ENCODE data around the gene VAC14. TPM values are rescaled to one million over a fixed set of nuclear protein-coding genes. Genes with fewer than 3 reads are reported as not detected.

The VAC14 gene
- total and polyA plus RNA-seq, 2 experiments from 2014 or later = 42.3 to 77.7 TPM

DNA sequence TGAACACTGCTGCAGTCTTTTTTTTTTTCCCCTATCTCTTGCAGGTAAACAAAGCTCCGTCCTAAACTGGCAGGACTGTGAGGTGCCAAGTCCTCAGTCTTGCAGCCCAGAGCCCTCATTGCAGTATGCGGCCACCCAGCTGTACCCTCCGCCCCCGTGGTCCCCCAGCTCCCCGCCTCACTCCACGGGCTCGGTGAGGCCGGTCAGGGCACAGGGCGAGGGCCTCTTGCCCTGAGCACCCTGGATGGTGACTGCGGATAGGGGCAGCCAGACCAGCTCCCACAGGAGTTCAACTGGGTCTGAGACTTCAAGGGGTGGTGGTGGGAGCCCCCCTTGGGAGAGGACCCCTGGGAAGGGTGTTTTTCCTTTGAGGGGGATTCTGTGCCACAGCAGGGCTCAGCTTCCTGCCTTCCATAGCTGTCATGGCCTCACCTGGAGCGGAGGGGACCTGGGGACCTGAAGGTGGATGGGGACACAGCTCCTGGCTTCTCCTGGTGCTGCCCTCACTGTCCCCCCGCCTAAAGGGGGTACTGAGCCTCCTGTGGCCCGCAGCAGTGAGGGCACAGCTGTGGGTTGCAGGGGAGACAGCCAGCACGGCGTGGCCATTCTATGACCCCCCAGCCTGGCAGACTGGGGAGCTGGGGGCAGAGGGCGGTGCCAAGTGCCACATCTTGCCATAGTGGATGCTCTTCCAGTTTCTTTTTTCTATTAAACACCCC is 140.8 kb downstream of the VAC14 start:
- Histone ChIP-seq H3K36me3 (ENCODE audit: insufficient read depth) (no peaks in the 10 kb centered on the region; the same call in 1 of the 2 replicates), H4K20me1 (replicated peaks; ENCODE audit: insufficient read depth) (no peaks in the 10 kb centered on the region), H3K4me2 (peak overlapping the region; percentile 71; the same call in 1 of the 2 replicates), H3F3A (replicated peaks; ENCODE audit: low read depth) (0 out of 2 replicates have a peak, but pooled peaks cover 5% of the 10 kb centered on the region), H3K27ac (ENCODE audit: low read depth) (0 out of 2 replicates have a peak overlapping the region, but pooled peaks have one; percentile 59), H2AFZ (no peak overlapping the region), H3K27me3 (ENCODE audit: insufficient read depth) (no peaks in the 10 kb centered on the region), H3K4me1 (ENCODE audit: insufficient read depth) (peaks cover 10% of the 10 kb centered on the region), H3K4me3 (no peak overlapping the region), H3K79me2 (replicated peaks; ENCODE audit: insufficient read depth) (no peaks in the 10 kb centered on the region), H3K9me2 (ENCODE audit: insufficient read depth) (no peaks in the 10 kb centered on the region)
- TF ChIP-seq ZNF331 (CRISPR knock-in tag; IDR thresholded peaks at IDR 0.05; ENCODE audit: low read depth) (no peak), STAT1 (IDR thresholded peaks at IDR 0.05; ENCODE audit: unreplicated experiment) (no peak), EZH2phosphoT487 (IDR thresholded peaks at IDR 0.05; ENCODE audit: unreplicated experiment) (no peak), JUNB (IDR thresholded peaks at IDR 0.05; ENCODE audit: unreplicated experiment) (no peak), NANOG (IDR thresholded peaks at IDR 0.05; ENCODE audit: borderline replicate concordance) (no peak)
- TF ChIP-seq, protein P1, sequence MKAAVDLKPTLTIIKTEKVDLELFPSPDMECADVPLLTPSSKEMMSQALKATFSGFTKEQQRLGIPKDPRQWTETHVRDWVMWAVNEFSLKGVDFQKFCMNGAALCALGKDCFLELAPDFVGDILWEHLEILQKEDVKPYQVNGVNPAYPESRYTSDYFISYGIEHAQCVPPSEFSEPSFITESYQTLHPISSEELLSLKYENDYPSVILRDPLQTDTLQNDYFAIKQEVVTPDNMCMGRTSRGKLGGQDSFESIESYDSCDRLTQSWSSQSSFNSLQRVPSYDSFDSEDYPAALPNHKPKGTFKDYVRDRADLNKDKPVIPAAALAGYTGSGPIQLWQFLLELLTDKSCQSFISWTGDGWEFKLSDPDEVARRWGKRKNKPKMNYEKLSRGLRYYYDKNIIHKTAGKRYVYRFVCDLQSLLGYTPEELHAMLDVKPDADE (IDR thresholded peaks at IDR 0.05) = no peak
- TF ChIP-seq, protein P2, sequence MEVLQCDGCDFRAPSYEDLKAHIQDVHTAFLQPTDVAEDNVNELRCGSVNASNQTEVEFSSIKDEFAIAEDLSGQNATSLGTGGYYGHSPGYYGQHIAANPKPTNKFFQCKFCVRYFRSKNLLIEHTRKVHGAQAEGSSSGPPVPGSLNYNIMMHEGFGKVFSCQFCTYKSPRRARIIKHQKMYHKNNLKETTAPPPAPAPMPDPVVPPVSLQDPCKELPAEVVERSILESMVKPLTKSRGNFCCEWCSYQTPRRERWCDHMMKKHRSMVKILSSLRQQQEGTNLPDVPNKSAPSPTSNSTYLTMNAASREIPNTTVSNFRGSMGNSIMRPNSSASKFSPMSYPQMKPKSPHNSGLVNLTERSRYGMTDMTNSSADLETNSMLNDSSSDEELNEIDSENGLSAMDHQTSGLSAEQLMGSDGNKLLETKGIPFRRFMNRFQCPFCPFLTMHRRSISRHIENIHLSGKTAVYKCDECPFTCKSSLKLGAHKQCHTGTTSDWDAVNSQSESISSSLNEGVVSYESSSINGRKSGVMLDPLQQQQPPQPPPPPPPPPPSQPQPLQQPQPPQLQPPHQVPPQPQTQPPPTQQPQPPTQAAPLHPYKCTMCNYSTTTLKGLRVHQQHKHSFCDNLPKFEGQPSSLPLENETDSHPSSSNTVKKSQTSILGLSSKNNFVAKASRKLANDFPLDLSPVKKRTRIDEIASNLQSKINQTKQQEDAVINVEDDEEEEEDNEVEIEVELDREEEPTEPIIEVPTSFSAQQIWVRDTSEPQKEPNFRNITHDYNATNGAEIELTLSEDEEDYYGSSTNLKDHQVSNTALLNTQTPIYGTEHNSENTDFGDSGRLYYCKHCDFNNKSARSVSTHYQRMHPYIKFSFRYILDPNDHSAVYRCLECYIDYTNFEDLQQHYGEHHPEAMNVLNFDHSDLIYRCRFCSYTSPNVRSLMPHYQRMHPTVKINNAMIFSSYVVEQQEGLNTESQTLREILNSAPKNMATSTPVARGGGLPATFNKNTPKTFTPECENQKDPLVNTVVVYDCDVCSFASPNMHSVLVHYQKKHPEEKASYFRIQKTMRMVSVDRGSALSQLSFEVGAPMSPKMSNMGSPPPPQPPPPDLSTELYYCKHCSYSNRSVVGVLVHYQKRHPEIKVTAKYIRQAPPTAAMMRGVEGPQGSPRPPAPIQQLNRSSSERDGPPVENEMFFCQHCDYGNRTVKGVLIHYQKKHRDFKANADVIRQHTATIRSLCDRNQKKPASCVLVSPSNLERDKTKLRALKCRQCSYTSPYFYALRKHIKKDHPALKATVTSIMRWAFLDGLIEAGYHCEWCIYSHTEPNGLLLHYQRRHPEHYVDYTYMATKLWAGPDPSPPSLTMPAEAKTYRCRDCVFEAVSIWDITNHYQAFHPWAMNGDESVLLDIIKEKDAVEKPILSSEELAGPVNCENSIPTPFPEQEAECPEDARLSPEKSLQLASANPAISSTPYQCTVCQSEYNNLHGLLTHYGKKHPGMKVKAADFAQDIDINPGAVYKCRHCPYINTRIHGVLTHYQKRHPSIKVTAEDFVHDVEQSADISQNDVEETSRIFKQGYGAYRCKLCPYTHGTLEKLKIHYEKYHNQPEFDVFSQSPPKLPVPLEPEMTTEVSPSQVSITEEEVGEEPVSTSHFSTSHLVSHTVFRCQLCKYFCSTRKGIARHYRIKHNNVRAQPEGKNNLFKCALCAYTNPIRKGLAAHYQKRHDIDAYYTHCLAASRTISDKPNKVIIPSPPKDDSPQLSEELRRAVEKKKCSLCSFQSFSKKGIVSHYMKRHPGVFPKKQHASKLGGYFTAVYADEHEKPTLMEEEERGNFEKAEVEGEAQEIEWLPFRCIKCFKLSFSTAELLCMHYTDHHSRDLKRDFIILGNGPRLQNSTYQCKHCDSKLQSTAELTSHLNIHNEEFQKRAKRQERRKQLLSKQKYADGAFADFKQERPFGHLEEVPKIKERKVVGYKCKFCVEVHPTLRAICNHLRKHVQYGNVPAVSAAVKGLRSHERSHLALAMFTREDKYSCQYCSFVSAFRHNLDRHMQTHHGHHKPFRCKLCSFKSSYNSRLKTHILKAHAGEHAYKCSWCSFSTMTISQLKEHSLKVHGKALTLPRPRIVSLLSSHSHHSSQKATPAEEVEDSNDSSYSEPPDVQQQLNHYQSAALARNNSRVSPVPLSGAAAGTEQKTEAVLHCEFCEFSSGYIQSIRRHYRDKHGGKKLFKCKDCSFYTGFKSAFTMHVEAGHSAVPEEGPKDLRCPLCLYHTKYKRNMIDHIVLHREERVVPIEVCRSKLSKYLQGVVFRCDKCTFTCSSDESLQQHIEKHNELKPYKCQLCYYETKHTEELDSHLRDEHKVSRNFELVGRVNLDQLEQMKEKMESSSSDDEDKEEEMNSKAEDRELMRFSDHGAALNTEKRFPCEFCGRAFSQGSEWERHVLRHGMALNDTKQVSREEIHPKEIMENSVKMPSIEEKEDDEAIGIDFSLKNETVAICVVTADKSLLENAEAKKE (CRISPR knock-in tag; IDR thresholded peaks at IDR 0.05) = no peak
- TF ChIP-seq, protein P3, sequence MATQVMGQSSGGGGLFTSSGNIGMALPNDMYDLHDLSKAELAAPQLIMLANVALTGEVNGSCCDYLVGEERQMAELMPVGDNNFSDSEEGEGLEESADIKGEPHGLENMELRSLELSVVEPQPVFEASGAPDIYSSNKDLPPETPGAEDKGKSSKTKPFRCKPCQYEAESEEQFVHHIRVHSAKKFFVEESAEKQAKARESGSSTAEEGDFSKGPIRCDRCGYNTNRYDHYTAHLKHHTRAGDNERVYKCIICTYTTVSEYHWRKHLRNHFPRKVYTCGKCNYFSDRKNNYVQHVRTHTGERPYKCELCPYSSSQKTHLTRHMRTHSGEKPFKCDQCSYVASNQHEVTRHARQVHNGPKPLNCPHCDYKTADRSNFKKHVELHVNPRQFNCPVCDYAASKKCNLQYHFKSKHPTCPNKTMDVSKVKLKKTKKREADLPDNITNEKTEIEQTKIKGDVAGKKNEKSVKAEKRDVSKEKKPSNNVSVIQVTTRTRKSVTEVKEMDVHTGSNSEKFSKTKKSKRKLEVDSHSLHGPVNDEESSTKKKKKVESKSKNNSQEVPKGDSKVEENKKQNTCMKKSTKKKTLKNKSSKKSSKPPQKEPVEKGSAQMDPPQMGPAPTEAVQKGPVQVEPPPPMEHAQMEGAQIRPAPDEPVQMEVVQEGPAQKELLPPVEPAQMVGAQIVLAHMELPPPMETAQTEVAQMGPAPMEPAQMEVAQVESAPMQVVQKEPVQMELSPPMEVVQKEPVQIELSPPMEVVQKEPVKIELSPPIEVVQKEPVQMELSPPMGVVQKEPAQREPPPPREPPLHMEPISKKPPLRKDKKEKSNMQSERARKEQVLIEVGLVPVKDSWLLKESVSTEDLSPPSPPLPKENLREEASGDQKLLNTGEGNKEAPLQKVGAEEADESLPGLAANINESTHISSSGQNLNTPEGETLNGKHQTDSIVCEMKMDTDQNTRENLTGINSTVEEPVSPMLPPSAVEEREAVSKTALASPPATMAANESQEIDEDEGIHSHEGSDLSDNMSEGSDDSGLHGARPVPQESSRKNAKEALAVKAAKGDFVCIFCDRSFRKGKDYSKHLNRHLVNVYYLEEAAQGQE (IDR thresholded peaks at IDR 0.05; ENCODE audit: unreplicated experiment) = no peak
- Mint-ChIP-seq H3K9me3 (no peaks in the 10 kb centered on the region), H3K4me1 (peaks cover 20% of the 10 kb centered on the region), H3K4me3 (no peak overlapping the region), H3K27me3 (ENCODE audit: insufficient read depth, low read depth, poor library complexity) (peaks cover 8% of the 10 kb centered on the region), H3K27ac (no peak overlapping the region), H3K36me3 (ENCODE audit: low read depth) (no peaks in the 10 kb centered on the region; the same call in 2 of the 3 replicates)
- ATAC-seq (no peak), DNase-seq (ENCODE audit: low spot score) (no peak)

Measured in GM23338 (cell line).